Activated CD4-positive, alpha-beta T cell treated with anti-CD3 and anti-CD28 coated beads, Interleukin-2, amount 50 U/mL, for 16 hours (primary cell): ENCODE measurements around the gene CLTA.
A peak's percentile ranks its signal among the peaks of the same experiment; 100 is the strongest.

ENCODE experiments used
- DNase-seq: peaks from one replicate; pipeline ENCODE4 v3.0.0-alpha.2; 2020

Gene CLTA

GRCh38 chr9:36248061-36248460, 57.3 kb downstream of the CLTA start:
- DNase-seq, result peak; percentile 27

- DNase-seq, result no peak
Measured at GRCh38 chr9:36249189-36249588, 58.5 kb downstream of the CLTA start.

GRCh38 chr9:36250079-36250478, 59.4 kb downstream of the CLTA start:
- no peak for DNase-seq

- no peak for DNase-seq
Measured at GRCh38 chr9:36251428-36251827, 60.7 kb downstream of the CLTA start.

GRCh38 chr9:36258208-36258995, 67.7 kb downstream of the CLTA start, which contains the start of gene GNE:
Gene GNE (minus strand): TSS chr9:36258448. CDS start chr9:36249355, 9,093 bp downstream.
- DNase-seq, result peak; percentile 98

GRCh38 chr9:36258996-36259533, 68.3 kb downstream of the CLTA start:
- no peak for DNase-seq
